Measurements from ENCODE around the gene OSBPL1A. TPM values are rescaled to one million over a fixed set of nuclear protein-coding genes. Genes with fewer than 3 reads are reported as not detected.

OSBPL1A gene
- total and polyA plus RNA-seq, 2 of the 8 experiments (the other 6 are each of a cell fraction or from before 2014, with no cell fraction given): 53.2 to 74.9 TPM

DNA sequence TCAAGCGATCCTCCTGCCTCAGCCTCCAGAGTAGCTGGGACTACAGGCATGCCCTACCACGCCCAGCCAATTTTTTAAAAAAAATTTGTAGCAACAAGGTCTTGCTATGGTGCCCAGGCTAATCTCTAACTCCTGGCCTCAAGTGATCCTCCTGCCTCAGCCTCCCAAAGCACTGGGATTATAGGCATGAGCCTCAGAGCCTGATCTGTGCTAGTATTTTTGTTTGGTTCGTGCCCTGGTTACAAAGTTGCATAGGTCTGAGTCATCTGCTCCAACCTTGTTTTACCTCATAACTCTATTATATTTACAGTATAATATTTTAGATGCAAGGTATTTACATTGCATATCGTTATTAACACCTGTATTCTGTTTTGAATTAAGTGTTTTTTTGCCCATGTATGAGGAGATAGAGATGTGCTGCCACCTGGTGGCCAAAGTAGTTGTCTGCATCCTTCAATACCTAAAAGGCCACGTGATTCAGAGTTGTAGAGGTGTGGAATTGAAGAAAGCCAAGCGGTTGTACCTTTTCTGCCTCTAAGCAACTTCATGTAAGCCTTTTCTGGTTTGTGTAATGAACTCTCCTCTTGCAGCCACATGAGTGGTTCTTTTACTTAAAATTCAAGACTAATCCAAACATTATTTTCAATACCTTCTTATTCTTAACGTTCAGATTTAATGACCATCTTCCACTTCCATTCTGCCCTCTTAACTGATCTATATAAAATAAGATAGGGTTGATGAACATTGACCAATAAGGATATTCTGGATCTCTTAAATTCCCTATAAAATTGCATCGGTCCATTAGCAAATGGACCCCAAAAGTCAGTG lies 278.7 kb downstream of the OSBPL1A start:
- Histone ChIP-seq H3K9ac (replicated peaks in 1 of 4; ENCODE audit: extremely low read depth in 1 of 4, low read depth in 3 of 4, low read length in 3 of 4) (no peak overlapping the region), H3K23me2 (ENCODE audit: low read depth, low read length) (no peaks in the 10 kb centered on the region; the same call in 1 of the 2 replicates), H3K56ac (replicated peaks; ENCODE audit: insufficient read length, low read depth, low read length) (no peak overlapping the region), H3K79me2 (ENCODE audit: control insufficient read depth in 1 of 2, insufficient read depth in 2 of 2, low read length in 2 of 2) (no peaks in the 10 kb centered on the region), H2AK5ac (ENCODE audit: low read depth, low read length) (no peak overlapping the region), H3K79me1 (ENCODE audit: low read depth, low read length) (no peaks in the 10 kb centered on the region), H2BK12ac (ENCODE audit: low read depth, low read length) (no peak overlapping the region), H4K5ac (ENCODE audit: insufficient read length, low read depth, low read length) (no peak overlapping the region), H3K4me2 (ENCODE audit: insufficient read depth in 1 of 2, low read depth in 2 of 2, low read length in 2 of 2) (no peak overlapping the region), H2BK5ac (ENCODE audit: low read depth, low read length) (no peak overlapping the region), H2BK15ac (ENCODE audit: low read length) (no peak overlapping the region), H4K8ac (ENCODE audit: extremely low read depth, insufficient read depth, low read length) (no peak overlapping the region), H4K20me1 (replicated peaks in 1 of 2; ENCODE audit: control insufficient read depth in 1 of 2, insufficient read depth in 2 of 2, low read length in 2 of 2) (peaks cover 0 to 2% of the 10 kb centered on the region in 2 experiments), H3K9me3 (ENCODE audit: insufficient read depth in 2 of 2, low read depth in 1 of 2, low read length in 1 of 2) (no peaks in the 10 kb centered on the region), H3K4me3 (ENCODE audit: extremely low read depth in 1 of 4, insufficient read depth in 2 of 4, low read depth in 3 of 4, low read length in 4 of 4) (no peak overlapping the region), H3K14ac (ENCODE audit: insufficient read length) (no peak overlapping the region), H2BK120ac (replicated peaks; ENCODE audit: low read depth, low read length) (no peak overlapping the region), H2BK20ac (ENCODE audit: low read length) (no peak overlapping the region), H2AFZ (ENCODE audit: low read length) (no peak overlapping the region), H3K36me3 (ENCODE audit: control insufficient read depth in 2 of 4, insufficient read depth in 4 of 4, low read length in 3 of 4) (peaks cover 0 to 4% (median 0%) of the 10 kb centered on the region in 4 experiments; a peak in 3 of 8 replicates), H3K4ac (replicated peaks; ENCODE audit: insufficient read length, low read depth, low read length) (no peak overlapping the region), H3K27me3 (replicated peaks in 1 of 4; ENCODE audit: control insufficient read depth in 3 of 4, extremely low read depth in 1 of 4, insufficient read depth in 3 of 4, low read length in 3 of 4) (no peaks in the 10 kb centered on the region), H3K4me1 (replicated peaks in 1 of 4; ENCODE audit: control insufficient read depth in 3 of 4, insufficient read depth in 4 of 4, low read length in 3 of 4) (no peaks in the 10 kb centered on the region), H3K27ac (ENCODE audit: low read depth, low read length) (no peak overlapping the region), H3K18ac (ENCODE audit: extremely low read depth, low read length) (no peak overlapping the region), H3K23ac (ENCODE audit: insufficient read length) (no peak overlapping the region), H4K91ac (replicated peaks; ENCODE audit: insufficient read length, low read length) (no peak overlapping the region)
- FAIRE-seq (peak; percentile 99), DNase-seq (ENCODE audit: low read depth in 1 of 2, low spot score in 2 of 2) (peak in 1 of 2 experiments; percentile 76)
- 68 to 100% methylated on average over 1 to 8 of the region's 8 CpGs for WGBS, 2 experiments (ENCODE audit: extremely low coverage in 1 of 2, insufficient coverage in 1 of 2, insufficient read length in 1 of 2, insufficient replicate concordance in 2 of 2, low coverage in 1 of 2, low lambda C conversion rate in 2 of 2, missing lambda C conversion rate in 1 of 2)
- CTCF ChIA-PET (ENCODE audit: partially characterized antibody): interaction anchor here (0.7 to 3.6 kb wide), 17 partner anchors 10 to 416 kb away, joined by 3 to 11 read pairs (median 3); no protein-coding TSS in a partner anchor
- POLR2A ChIA-PET (ENCODE audit: partially characterized antibody): interaction anchor here (0.6 kb wide), 1 partner anchor 93 kb away, joined by 3 read pairs; no protein-coding TSS in a partner anchor
- no peak for TF ChIP-seq RBBP5 (IDR thresholded peaks at IDR 0.05; ENCODE audit: borderline replicate concordance, low read depth, low read length)
- TF ChIP-seq, protein P1, sequence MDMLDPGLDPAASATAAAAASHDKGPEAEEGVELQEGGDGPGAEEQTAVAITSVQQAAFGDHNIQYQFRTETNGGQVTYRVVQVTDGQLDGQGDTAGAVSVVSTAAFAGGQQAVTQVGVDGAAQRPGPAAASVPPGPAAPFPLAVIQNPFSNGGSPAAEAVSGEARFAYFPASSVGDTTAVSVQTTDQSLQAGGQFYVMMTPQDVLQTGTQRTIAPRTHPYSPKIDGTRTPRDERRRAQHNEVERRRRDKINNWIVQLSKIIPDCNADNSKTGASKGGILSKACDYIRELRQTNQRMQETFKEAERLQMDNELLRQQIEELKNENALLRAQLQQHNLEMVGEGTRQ (IDR thresholded peaks at IDR 0.05; ENCODE audit: low read length): peak; percentile 85
- TF ChIP-seq RAD21 (IDR thresholded peaks at IDR 0.05 in 1 of 2, conservative IDR thresholded peaks at IDR 0.05 in 1 of 2; ENCODE audit: low read depth in 2 of 2, low read length in 2 of 2): peak; percentile 85 to 87
- TF ChIP-seq YY1 (IDR thresholded peaks at IDR 0.05; ENCODE audit: low read depth, low read length): no peak
- TF ChIP-seq, protein P2, sequence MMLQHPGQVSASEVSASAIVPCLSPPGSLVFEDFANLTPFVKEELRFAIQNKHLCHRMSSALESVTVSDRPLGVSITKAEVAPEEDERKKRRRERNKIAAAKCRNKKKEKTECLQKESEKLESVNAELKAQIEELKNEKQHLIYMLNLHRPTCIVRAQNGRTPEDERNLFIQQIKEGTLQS (IDR thresholded peaks at IDR 0.05; ENCODE audit: insufficient read depth, low read depth, low read length): peak; percentile 80
- TF ChIP-seq CBX8 (IDR thresholded peaks at IDR 0.05; ENCODE audit: borderline replicate concordance, low read depth, low read length): no peak
- TF ChIP-seq, protein P3, sequence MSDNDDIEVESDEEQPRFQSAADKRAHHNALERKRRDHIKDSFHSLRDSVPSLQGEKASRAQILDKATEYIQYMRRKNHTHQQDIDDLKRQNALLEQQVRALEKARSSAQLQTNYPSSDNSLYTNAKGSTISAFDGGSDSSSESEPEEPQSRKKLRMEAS (IDR thresholded peaks at IDR 0.05): peak; percentile 44; the same call in 1 of the 2 replicates
- TF ChIP-seq BACH1 (IDR thresholded peaks at IDR 0.05; ENCODE audit: low read length): no peak
